WTC11 (cell line): ENCODE results near the gene RPN1. TPM values are rescaled to one million over a fixed set of nuclear protein-coding genes. Genes with fewer than 3 reads are reported as not detected.
A peak's percentile ranks its signal among the peaks of the same experiment; 100 is the strongest.

Experiments used
- ATF1 ChIP-seq: sonication (generic); formaldehyde crosslinking; IDR thresholded peaks from 2 replicates; pipeline ENCODE4 v1.8.1; 2023; ENCODE audit warnings: mild to moderate bottlenecking, moderate library complexity, missing genetic modification reagents
- ATF6 ChIP-seq: sonication (generic); formaldehyde crosslinking; IDR thresholded peaks from 2 replicates; pipeline ENCODE4 v1.8.1; 2023; ENCODE audit warnings: mild to moderate bottlenecking, missing genetic modification reagents
- ESRRA ChIP-seq: sonication (generic); formaldehyde crosslinking; IDR thresholded peaks from 2 replicates; pipeline ENCODE4 v1.8.1; 2022; ENCODE audit warnings: mild to moderate bottlenecking, missing genetic modification reagents, borderline replicate concordance
- GABPB1 ChIP-seq: sonication (generic); formaldehyde crosslinking; IDR thresholded peaks from 2 replicates; pipeline ENCODE4 v1.8.1; 2023; ENCODE audit warnings: mild to moderate bottlenecking, missing genetic modification reagents
- HMGA2 ChIP-seq: fragments of 250-450 bp; sonication (Bioruptor Pico); IDR thresholded peaks from 2 replicates; pipeline ENCODE4 v1.4.0; 2021; ENCODE audit warnings: mild to moderate bottlenecking, moderate library complexity
- JAZF1 ChIP-seq: fragments of 250-450 bp; sonication (Bioruptor Pico); IDR thresholded peaks from 2 replicates; pipeline ENCODE4 v1.9.0; 2021; ENCODE audit warnings: moderate library complexity, mild to moderate bottlenecking, inconsistent platforms
- MXD4 ChIP-seq: fragments of 250-450 bp; sonication (Bioruptor Pico); IDR thresholded peaks from 2 replicates; pipeline ENCODE4 v1.8.0; 2021; ENCODE audit warnings: mild to moderate bottlenecking, moderate library complexity, borderline replicate concordance
- NFATC4 ChIP-seq: fragments of 250-450 bp; sonication (Bioruptor Pico); IDR thresholded peaks from 2 replicates; pipeline ENCODE4 v1.9.0; 2021; ENCODE audit warnings: mild to moderate bottlenecking
- NFE2L1 ChIP-seq: sonication (generic); formaldehyde crosslinking; IDR thresholded peaks from 2 replicates; pipeline ENCODE4 v1.8.1; 2023; ENCODE audit warnings: missing genetic modification reagents
- NFYB ChIP-seq: sonication (generic); formaldehyde crosslinking; conservative IDR thresholded peaks from 2 replicates; pipeline ENCODE4 v1.8.0; 2022; ENCODE audit warnings: low read depth, missing genetic modification reagents
- PRRX2 ChIP-seq: fragments of 250-450 bp; sonication (Bioruptor Pico); IDR thresholded peaks from 2 replicates; pipeline ENCODE4 v1.8.0; 2021; ENCODE audit warnings: mild to moderate bottlenecking
- TEAD4 ChIP-seq: sonication (generic); formaldehyde crosslinking; IDR thresholded peaks from 2 replicates; pipeline ENCODE4 v1.8.0; 2022; ENCODE audit warnings: mild to moderate bottlenecking, missing genetic modification reagents
- ZBTB43 ChIP-seq: sonication (generic); formaldehyde crosslinking; IDR thresholded peaks from 2 replicates; pipeline ENCODE4 v1.8.1; 2023; ENCODE audit warnings: mild to moderate bottlenecking, missing genetic modification reagents
- ZNF281 ChIP-seq: sonication (generic); formaldehyde crosslinking; IDR thresholded peaks from 2 replicates; pipeline ENCODE4 v1.8.0; 2023; ENCODE audit warnings: mild to moderate bottlenecking, missing genetic modification reagents
- ZNF425 ChIP-seq: fragments of 250-450 bp; sonication (Bioruptor Pico); conservative IDR thresholded peaks from 2 replicates; pipeline ENCODE4 v1.9.0; 2021; ENCODE audit warnings: mild to moderate bottlenecking
- total RNA-seq: library from RNA; stranded (reverse); gene quantifications from 3 replicates; pipeline ENCODE4 v1.2.3, GENCODE V29; 2021
- TF ChIP-seq, protein P1 (sequence below): sonication (generic); formaldehyde crosslinking; conservative IDR thresholded peaks from 2 replicates; pipeline ENCODE4 v1.8.1; 2023; ENCODE audit warnings: mild to moderate bottlenecking, low read depth, missing genetic modification reagents, moderate library complexity
- TF ChIP-seq, protein P2 (sequence below): sonication (generic); formaldehyde crosslinking; IDR thresholded peaks from 2 replicates; pipeline ENCODE4 v1.8.0; 2023; ENCODE audit warnings: missing genetic modification reagents, mild to moderate bottlenecking, borderline replicate concordance
- TF ChIP-seq, protein P3 (sequence below): fragments of 250-450 bp; sonication (Bioruptor Pico); IDR thresholded peaks from 2 replicates; pipeline ENCODE4 v1.9.0; 2021; ENCODE audit warnings: mild to moderate bottlenecking, borderline replicate concordance

The RPN1 gene
- total RNA-seq, 1 experiment from 2014 or later = 160 TPM

- TF ChIP-seq, protein P1, sequence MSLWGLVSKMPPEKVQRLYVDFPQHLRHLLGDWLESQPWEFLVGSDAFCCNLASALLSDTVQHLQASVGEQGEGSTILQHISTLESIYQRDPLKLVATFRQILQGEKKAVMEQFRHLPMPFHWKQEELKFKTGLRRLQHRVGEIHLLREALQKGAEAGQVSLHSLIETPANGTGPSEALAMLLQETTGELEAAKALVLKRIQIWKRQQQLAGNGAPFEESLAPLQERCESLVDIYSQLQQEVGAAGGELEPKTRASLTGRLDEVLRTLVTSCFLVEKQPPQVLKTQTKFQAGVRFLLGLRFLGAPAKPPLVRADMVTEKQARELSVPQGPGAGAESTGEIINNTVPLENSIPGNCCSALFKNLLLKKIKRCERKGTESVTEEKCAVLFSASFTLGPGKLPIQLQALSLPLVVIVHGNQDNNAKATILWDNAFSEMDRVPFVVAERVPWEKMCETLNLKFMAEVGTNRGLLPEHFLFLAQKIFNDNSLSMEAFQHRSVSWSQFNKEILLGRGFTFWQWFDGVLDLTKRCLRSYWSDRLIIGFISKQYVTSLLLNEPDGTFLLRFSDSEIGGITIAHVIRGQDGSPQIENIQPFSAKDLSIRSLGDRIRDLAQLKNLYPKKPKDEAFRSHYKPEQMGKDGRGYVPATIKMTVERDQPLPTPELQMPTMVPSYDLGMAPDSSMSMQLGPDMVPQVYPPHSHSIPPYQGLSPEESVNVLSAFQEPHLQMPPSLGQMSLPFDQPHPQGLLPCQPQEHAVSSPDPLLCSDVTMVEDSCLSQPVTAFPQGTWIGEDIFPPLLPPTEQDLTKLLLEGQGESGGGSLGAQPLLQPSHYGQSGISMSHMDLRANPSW (CRISPR knock-in tag) = no peak
- TF ChIP-seq ZNF425 = no peak
- TF ChIP-seq ESRRA (CRISPR knock-in tag) = peak; percentile 19; the same call in 1 of the 2 replicates
- TF ChIP-seq MXD4 (CRISPR knock-in tag) = no peak
- TF ChIP-seq JAZF1 (CRISPR knock-in tag) = no peak
- TF ChIP-seq, protein P2, sequence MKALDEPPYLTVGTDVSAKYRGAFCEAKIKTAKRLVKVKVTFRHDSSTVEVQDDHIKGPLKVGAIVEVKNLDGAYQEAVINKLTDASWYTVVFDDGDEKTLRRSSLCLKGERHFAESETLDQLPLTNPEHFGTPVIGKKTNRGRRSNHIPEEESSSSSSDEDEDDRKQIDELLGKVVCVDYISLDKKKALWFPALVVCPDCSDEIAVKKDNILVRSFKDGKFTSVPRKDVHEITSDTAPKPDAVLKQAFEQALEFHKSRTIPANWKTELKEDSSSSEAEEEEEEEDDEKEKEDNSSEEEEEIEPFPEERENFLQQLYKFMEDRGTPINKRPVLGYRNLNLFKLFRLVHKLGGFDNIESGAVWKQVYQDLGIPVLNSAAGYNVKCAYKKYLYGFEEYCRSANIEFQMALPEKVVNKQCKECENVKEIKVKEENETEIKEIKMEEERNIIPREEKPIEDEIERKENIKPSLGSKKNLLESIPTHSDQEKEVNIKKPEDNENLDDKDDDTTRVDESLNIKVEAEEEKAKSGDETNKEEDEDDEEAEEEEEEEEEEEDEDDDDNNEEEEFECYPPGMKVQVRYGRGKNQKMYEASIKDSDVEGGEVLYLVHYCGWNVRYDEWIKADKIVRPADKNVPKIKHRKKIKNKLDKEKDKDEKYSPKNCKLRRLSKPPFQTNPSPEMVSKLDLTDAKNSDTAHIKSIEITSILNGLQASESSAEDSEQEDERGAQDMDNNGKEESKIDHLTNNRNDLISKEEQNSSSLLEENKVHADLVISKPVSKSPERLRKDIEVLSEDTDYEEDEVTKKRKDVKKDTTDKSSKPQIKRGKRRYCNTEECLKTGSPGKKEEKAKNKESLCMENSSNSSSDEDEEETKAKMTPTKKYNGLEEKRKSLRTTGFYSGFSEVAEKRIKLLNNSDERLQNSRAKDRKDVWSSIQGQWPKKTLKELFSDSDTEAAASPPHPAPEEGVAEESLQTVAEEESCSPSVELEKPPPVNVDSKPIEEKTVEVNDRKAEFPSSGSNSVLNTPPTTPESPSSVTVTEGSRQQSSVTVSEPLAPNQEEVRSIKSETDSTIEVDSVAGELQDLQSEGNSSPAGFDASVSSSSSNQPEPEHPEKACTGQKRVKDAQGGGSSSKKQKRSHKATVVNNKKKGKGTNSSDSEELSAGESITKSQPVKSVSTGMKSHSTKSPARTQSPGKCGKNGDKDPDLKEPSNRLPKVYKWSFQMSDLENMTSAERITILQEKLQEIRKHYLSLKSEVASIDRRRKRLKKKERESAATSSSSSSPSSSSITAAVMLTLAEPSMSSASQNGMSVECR (CRISPR knock-in tag) = peak; percentile 77; the same call in 1 of the 2 replicates
- no peak for TF ChIP-seq HMGA2
- no peak for TF ChIP-seq NFYB
- no peak for TF ChIP-seq PRRX2
- no peak for TF ChIP-seq TEAD4 (CRISPR knock-in tag)
- TF ChIP-seq, protein P3, sequence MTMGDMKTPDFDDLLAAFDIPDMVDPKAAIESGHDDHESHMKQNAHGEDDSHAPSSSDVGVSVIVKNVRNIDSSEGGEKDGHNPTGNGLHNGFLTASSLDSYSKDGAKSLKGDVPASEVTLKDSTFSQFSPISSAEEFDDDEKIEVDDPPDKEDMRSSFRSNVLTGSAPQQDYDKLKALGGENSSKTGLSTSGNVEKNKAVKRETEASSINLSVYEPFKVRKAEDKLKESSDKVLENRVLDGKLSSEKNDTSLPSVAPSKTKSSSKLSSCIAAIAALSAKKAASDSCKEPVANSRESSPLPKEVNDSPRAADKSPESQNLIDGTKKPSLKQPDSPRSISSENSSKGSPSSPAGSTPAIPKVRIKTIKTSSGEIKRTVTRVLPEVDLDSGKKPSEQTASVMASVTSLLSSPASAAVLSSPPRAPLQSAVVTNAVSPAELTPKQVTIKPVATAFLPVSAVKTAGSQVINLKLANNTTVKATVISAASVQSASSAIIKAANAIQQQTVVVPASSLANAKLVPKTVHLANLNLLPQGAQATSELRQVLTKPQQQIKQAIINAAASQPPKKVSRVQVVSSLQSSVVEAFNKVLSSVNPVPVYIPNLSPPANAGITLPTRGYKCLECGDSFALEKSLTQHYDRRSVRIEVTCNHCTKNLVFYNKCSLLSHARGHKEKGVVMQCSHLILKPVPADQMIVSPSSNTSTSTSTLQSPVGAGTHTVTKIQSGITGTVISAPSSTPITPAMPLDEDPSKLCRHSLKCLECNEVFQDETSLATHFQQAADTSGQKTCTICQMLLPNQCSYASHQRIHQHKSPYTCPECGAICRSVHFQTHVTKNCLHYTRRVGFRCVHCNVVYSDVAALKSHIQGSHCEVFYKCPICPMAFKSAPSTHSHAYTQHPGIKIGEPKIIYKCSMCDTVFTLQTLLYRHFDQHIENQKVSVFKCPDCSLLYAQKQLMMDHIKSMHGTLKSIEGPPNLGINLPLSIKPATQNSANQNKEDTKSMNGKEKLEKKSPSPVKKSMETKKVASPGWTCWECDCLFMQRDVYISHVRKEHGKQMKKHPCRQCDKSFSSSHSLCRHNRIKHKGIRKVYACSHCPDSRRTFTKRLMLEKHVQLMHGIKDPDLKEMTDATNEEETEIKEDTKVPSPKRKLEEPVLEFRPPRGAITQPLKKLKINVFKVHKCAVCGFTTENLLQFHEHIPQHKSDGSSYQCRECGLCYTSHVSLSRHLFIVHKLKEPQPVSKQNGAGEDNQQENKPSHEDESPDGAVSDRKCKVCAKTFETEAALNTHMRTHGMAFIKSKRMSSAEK = no peak
- no peak for TF ChIP-seq ATF1 (CRISPR knock-in tag)
- peak; percentile 85 for TF ChIP-seq GABPB1
- no peak for TF ChIP-seq NFATC4 (CRISPR knock-in tag)
- TF ChIP-seq ZNF281 (CRISPR knock-in tag) = no peak
- no peak for TF ChIP-seq ZBTB43 (CRISPR knock-in tag)
- TF ChIP-seq ATF6 = no peak
- TF ChIP-seq NFE2L1 = no peak
Measured at GRCh38 chr3:128680603-128681368, 30.2 kb upstream of the RPN1 start (continued).
